HG02798 (cell line): ENCODE data around the gene RGS19.

Experiments used
- ATAC-seq: cut with Tn5 transposase; IDR thresholded peaks from one replicate; pipeline ENCODE4 v1.9.1; 2021; ENCODE audit warnings: mild to moderate bottlenecking; ENCODE audit not compliant: unreplicated experiment, poor library complexity

RGS19 gene

DNA sequence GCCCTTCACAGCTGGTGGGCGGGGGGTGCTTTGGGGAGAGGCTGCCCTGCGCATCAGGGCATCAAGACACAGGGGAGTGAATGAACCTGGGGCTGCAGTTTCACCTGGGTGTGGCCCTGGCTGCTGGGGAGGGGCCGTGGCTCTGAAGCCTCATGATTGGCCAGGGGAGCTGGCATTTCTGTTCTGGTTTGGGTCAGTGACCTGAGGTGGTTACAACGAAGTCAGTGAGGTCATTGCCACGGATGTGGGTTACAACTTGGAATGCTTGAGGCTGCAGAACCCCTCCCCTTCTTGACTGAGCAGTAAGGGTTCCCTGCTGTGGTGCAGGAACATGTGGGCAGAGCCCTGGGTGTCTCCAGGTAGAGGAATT is 13.4 kb downstream of the RGS19 start:
- ATAC-seq = no peak

DNA sequence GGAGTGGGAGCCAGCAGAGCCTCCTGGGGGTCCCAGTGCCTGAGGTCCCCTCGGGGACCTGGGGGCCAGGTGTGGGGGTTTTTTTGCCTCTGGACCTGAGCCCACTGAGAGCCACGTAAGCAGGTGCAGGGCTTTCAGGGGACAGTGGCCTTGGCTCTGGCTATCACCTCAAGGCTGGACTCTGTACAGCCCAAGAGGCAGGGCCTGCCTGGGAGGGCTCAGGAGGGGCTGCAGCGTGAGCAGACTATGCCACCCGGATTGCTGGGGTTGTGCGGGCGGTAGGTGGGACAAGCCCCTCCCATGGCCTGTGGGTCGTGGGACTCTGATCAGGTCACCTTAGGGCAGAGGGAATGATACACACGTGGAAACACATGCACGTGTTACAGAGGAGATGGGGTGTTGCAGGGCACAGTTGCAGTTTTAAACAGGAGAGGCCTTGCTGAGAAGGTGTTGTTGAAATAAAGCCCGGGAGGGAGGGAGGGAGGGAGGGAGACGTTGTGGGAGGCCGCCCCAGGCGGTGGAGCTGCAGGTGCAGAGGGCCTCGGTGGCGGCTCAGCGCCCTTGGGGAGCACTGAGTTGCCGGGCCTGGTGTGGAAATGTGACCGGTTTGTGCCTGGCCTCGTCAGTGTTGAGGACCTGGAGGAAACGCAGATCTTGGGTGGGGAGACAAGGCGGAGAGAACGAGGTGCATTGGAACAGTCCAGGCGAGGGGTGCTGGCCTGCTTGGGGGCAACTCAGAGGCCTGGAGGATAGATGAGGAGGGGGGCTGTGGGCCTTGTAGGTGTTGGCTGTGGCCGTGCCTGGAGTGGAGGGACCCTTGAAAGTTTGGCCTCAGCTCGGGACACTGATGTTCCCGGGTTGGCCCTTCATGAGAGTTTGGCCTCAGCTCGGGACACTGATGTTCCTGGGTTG is 14.0 kb downstream of the RGS19 start:
- ATAC-seq = no peak

DNA sequence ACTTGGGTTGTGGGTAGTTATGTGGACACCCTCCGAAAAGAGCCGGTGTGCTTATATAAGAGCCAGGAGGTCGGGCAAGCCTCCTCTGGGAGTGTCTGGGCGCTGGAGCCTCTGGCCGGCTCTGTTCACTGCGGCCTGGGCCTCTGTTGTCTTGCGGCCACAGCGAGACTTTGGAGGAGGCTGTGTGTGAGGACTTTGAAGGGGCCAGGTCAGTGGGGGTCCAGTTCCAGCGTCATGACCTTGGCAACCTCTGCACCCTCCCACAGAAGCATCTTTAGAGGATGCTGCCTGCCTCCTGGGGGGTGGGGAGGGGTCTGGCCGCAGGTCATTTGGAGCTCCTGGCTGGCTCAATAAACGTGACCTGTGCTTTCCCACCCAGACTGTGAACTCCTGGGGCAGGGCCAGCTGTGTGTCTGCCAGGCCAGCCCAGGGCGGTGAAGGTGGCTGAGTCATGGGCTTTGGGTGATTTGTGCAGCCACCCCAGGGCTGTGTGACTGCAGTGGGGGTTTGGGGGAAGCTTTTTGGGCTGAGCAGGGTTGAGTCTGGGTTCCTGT is 15.1 kb downstream of the RGS19 start:
- no peak for ATAC-seq

DNA sequence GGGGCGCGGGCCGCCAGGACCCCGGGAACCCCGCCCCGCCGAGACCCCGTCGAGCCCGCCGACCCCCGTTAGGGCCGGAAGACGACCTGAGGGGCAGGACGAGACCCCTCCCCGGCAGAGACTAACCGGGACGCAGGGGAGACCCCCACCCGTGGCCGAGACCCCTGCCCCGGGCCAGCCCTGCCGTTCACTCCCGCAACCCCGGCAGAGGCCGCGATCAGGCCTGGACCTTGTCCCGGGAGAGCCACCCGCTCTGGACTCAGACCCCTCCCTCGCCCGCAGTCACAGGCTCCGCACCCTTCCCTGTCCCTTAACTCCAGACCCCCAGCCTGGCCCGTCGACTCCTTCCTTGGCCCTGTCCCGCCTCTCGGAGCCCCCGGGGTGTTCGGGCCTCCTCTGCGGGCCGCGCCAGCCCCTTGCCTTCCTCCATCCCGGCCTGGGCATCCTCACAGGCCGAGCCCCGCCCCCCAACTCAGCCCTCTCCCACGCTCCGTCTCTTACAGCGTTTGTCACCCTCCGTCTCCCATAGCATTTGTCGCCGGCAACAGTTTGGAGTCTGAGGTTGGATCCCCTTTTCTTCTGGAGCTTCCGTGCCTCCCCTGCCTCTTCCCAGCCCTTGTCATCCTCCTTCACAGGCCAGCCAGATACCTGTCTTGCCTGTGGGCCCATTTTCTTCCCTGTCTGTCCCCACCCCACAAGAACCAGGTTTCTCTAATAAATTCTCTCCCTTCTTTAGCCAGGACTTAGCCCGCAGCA is 15.8 kb downstream of the RGS19 start:
- ATAC-seq = no peak

DNA sequence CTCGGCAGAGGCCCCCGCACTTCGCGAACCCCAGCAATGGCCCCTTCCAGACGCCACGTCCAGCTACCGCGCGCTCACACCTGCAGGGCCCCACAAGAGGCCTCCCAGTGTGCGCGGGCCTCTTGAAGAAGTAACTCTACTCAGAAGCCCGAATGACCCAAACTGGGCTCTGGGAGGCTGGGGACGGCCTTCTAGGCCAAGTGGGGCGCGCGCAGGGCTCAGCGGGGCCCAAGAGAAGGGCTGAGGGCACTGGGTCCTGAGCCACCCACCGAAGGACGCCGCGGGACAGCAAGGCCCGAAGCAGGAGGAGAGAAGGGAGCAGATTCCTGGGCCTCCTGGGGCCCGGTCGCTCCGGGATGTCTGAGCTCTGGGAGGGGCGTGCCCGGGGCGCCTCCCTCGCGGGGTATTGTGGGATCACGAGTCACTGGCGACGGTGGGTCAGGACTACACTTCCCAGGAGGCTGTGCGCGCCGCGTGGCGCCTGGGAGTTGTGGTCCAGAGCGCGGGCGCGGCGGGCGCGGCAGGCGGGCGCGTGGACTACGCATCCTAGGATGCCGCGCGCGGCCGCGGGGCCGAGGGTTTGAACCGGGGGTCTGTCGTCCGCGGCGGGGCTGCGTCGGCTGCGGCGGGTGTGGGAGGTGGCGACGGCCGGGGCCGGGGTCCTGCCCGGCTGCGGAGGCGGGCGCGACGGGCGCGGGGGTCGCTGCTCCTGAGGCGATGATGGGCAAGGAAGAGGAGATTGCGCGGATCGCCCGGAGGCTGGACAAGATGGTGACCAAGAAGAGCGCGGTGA is 16.5 kb downstream of the RGS19 start, which contains the start of gene TCEA2:
TCEA2 (plus strand) TSS at position 603 of the 793 bp plus-strand sequence; CDS start at position 718, 115 bp downstream.
- ATAC-seq = peak; percentile 84

DNA sequence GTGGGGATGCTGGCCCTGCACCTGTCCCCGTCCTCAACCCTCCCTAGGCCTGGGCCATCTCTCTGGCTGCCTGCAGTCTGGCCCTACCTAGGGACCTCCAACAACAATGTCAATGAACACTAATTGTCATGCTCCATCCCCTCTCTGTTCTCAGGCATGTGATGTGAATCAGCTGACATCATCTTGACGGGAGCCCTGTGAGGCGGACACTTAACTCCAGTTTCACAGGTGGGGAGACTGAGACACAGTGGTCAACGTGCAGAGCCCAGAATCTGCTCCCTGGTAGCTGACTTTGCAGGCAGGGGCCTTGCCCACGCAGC is 17.1 kb downstream of the RGS19 start:
- ATAC-seq = no peak

DNA sequence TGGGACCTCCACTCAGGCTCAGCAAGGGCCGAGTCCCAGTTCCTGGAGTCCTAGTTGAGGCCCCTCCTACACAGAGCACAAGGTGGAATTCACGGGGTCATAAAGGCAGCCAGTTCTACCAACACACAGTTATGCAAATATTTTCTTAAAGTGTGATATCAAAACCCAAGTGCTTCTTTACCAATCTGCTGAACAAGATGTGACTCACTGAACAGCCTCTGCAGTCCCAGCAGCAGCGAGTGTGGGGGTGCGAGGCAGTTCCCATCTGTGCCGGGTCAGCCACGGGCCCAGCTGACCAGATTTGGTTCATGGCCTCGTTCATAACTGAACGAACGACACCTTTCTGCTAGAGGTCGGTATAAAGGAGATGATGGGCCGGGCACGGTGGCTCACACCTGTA is 20.8 kb downstream of the RGS19 start:
- ATAC-seq = no peak

DNA sequence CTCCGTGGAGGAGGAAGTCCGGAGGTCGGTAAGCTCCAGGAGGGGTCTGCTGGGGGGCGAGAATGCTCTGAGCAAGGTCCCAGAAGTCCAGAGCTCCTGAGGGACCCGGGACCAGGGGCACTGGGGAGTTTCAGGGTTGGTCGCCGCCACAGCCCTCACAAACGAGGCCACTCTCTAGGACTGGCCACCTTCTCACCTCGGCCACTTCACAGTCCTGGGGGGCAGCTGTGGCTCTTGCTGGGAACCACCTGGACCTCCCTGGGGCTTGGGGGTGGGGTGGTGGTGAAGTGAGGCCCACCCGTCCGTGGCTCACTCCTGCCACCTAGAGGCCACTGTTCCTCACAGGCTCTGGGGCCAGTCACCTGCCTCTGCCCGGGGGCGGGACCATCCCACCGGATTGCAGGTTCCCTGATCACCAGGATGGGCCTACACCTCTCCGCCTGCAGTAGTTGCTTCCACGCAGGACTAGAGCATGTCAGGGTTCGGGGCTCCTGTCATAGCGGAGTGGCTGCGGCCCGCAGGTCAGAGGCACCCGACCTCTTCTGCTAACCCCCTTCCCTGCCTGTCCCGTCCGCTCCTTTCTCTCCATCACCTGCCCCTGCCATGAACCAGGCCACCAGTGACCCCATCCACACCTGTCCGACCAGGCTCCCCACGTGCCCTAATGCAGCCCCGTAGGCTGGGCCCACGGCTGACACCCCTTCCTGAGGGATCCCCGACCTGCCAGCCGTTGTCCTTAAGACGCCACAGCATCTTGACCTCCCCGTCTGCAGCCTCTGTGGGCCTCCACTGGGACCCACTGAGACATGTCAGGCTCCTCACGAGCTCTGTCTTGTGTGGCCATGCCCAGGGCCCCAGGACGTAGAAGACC is 21.5 kb downstream of the RGS19 start:
- ATAC-seq = no peak

DNA sequence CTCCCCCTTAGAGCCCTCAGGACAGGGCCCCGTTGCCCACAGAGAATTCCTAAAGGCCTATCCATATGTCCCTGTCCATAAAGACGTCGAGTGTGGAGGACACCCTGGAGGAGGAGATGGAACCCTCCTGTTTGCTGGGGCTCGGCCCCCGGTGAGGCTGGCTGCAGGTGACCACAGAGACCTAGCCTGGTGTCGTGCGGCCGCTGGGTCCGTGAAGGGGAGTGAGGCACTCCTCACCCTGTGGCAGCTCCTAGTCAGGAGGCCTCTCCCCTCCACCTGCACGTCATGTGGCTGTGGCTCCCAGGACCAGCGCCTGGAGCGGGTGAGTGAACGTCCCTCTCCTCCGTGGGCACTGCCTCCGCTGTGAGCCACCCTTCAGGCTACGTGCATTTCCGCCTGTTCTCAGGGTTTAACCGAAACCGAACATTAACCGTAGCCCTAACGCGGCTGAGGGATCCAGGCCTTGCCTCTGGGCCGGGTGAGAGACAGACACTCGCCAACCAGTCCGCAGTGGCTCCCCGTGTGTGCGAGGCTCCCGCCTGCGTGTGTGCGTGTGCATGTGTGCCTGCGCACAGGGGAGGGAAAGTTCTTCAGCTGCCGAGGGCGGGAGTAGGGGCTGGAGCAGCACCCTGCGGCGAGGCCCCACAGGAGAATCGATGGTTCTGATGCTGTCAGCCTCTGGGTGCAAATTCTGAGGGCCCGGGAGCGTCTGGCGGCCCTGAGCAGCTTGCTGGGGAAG is 22.3 kb downstream of the RGS19 start:
- no peak for ATAC-seq

DNA sequence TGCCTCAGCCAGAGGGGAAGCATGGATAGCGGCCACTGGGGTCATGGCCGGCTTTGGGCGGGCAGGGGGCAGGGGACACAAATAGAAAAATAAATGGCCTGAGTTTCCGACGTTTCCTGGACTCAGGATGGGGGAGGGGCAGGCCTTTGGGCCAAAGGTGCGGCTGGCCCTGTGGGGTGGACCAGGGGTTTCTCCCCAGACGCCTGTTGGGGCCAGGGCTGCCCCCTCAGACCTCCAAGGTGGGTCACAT is 22.8 kb downstream of the RGS19 start:
- ATAC-seq = no peak

DNA sequence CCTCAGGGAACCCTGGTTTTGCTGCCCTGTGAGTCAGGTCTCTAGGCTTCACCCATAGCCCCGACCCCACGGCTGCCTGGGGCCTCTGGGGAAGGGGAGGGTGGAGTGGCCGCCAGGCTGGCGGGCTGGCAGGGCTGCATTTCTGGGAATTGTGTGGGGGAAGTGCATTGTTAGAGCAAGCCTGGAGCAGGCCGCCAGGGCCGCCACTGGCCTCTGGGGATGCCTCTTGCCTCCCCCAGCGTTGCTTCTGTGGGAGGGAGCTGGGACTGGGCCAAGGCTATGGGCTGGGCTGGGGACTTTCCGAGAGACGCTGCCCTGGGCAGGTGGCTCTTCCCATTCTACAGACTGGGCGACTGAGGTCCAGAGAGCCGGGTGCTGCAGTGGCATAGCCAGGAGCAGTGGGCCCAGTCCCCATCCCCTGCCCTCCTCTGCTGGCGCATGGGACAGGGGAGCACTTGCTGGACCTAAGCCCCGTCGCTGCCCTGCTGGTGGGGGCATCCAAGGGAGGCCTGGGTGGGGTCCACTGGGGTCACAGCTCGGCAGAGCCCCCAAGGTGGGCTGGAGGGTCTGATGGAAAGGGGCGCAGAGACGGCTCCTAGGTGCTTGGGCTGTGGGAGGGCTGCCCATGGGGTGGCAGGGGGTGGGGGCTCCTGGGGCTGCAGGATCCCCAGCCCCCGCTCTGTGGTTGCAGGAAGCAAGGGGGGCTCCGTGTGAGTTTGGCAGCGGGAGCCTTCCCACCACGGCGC is 23.3 kb downstream of the RGS19 start:
- no peak for ATAC-seq

DNA sequence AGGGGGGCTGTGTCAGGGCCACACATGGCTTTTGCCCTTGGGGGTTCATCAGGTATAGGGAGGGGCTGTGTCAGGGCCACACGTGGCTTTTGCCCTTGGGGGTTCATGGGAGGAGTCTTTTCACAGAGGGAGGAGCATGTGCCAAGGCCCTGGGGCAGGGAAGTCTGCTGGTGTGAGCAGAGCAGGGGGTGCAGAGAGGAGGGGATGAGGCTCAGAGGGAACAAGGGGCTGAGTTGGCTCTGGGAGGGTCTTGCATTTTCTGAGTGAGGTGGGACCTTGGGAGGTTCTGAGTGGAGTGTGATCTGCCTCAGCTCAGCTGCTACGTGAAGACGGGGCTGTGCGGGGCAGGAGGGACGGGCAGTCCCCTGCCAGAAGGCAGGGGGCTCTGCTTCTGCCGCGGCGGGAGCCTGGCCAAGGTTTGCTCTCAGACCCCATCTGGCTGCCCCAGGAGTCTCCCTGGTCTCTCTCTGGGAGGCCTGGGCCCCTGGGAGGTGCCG is 23.9 kb downstream of the RGS19 start:
- ATAC-seq = no peak

DNA sequence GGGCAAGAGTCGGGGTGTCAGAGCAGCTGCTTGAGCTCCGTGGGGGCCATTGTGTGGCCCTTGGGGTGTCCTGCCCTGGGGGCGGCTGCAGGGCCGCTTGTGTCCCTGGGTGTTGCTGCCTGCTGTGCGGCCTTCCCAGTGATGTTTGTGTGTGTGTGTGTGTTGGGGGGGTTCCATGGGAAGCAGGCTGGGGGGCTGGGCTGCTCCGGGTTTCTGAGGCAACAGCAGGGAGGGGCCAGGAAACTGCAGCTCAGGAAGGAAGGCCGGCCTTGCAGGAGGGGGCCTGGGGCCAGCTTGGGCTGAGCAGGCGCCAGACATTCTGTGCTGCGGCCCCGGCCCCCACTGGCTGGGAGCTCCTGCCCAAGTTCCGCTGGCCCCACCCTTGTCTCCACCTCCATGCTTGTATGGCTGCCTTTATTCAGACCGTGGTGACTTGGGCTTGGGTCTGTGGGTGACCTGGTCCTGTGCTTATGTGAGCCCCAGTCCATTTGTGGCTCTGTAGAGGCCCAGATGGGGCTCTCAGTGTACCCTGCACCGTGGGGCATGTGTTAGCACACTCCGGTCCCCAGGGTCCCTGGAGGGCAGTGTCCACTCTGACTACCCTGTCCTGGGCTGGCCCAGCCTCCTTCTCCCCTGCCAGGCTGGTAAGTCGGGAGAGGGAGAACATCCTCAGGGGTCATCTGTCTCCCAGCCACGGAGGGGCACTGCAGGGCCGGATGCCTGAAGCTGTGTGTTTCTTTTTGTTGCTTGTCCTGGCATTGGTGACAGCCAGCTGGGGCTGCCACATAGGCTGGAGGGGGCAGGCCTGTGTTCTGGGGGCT is 25.3 kb downstream of the RGS19 start:
- no peak for ATAC-seq

DNA sequence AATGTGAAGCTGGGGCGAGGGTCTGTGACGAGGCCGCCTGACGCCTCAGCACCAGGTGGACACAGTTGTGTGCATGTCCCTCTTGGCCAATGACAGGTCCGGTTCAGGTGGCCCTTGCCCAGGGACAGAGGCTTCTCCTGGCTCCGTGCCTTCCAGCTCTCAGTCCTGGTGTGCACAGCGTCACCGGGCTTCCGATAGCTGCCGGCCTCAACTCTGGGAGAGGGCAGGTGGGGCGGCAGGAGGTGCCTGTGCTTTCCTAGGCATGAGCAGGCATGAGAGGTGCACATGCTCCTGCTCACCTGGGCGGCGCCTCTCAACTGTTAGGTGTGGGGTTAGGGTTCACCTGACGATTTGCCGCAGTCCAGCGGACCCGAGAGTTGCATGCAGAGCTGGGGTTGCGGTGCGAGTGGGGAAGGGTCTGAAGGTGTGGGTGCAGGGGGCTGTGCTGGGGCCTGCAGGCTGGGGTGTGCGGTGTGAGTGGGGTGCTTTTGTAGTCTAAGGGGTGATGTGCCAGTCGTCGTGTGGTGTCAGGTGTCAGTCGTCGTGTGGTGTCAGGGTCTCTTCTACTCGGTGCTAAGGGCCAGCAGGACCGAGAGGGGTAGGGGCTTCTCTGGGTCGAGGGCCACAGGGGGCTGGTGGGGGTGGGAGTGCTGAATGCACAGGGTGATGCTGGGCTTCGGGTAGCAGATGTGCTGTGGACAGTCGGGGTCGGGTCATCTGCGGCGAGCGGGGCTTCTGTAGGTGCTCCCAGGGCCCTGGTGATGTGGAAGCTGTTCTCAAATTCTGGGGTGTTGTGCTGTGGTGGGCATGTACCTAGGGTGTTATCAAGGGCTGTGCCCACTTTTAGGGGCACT is 26.1 kb downstream of the RGS19 start:
- ATAC-seq = no peak

DNA sequence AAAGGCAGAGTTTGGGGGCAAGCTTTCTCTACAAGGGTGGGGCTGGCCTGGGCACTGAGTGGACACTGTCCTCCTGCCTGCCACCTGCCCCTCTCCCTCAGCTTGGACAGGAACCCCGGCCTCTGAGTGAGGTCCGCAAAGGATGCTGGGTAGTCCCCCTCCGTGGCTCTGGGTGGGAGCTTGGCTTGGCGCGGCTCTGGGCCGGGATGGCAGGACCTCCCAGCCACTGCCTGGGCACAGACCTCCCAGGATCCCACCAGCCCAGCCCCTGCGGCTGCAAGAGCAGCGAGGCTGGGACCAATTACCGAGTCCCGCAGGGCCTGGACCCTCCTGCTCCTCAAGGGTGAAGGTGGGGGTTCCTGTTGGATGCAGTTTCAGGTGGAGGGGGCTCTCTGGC is 27.0 kb downstream of the RGS19 start:
- ATAC-seq = no peak

DNA sequence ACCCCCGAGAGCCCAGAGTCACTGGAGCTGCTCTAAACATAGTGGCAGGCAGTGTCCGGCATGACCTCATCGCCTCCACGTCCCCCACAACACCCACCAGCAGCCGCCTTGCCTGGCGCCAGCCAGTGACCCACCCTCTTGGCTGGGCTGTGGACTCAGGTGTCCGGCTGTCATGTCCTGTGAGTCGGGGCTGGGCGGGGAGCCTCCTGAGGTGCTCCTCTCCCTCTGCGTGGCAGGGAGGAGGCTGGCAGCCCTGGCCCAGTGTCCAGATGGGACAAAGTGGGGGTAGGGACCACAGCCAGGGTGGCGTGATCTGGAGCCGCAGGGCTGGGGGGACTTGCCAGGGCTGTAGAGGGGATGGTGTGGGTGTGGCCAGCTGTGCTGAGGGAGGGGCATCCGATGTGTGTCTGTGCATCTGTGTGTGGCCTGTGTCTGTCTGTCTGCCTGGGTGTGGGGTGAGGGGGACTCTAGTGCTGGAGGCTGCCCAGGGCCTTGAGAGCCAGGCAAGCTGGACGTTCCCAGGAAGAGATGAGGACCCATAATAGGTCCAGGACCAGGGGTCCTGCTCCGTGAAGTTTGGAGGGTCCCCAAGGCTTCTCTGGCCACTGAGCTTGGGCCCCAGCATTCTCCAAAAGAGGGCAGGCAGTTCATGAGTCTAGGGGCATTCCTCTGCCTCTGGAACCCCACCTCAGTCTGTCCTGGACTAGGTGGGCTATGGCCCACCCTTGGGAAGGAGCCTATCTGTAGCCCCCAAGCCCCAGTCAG is 27.6 kb downstream of the RGS19 start:
- ATAC-seq = no peak
